Measurements from ENCODE around the gene TMEM247.

DNA sequence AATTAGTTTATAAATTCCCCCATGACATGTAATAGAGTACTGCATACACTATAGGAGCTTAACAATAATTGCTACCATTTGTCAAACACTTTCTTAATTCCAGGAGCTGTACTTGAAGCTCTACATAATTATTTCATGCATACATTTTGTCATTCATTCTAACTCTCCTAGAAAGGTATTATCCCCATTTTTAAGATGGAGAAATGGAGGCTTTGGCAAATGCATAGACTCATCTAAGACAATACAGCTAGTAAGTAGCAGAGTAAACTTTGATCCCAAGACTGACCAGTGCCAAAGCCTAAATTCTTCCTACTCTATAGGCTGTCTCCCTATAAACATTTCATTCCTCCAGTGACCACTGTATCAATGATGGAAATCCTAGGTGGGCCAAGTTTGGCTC lies 42.6 kb upstream of the TMEM247 start:
- TF ChIP-seq EZH2 (IDR thresholded peaks at IDR 0.05; ENCODE audit: borderline replicate concordance, low read depth, low read length, poor library complexity, severe bottlenecking): no peak
- TF ChIP-seq, protein P1, sequence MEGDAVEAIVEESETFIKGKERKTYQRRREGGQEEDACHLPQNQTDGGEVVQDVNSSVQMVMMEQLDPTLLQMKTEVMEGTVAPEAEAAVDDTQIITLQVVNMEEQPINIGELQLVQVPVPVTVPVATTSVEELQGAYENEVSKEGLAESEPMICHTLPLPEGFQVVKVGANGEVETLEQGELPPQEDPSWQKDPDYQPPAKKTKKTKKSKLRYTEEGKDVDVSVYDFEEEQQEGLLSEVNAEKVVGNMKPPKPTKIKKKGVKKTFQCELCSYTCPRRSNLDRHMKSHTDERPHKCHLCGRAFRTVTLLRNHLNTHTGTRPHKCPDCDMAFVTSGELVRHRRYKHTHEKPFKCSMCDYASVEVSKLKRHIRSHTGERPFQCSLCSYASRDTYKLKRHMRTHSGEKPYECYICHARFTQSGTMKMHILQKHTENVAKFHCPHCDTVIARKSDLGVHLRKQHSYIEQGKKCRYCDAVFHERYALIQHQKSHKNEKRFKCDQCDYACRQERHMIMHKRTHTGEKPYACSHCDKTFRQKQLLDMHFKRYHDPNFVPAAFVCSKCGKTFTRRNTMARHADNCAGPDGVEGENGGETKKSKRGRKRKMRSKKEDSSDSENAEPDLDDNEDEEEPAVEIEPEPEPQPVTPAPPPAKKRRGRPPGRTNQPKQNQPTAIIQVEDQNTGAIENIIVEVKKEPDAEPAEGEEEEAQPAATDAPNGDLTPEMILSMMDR (conservative IDR thresholded peaks at IDR 0.05; ENCODE audit: low read depth, low read length): no peak

Measured in A673 (cell line).